B cell (primary cell): ENCODE results near the gene PHACTR1. TPM values are rescaled to one million over a fixed set of nuclear protein-coding genes. Genes with fewer than 3 reads are reported as not detected.

Experiments used
- ATAC-seq: fragments of 200-7000 bp; cut with Tn5 transposase; one replicate; pipeline ENCODE4 v1.10.0; 2021; ENCODE audit warnings: low read depth, mild to moderate bottlenecking, moderate number of reproducible peaks, moderate library complexity
- CTCF ChIA-PET: fragments of 350-600 bp; sonication (Branson Sonifier 250); formaldehyde crosslinking; loops from one replicate; lab custom pipeline; 2021; ENCODE audit warnings: antibody characterized with exemption, inconsistent platforms; lab: Charles Lee
- POLR2A ChIA-PET: fragments of 350-600 bp; sonication (Branson Sonifier 250); formaldehyde crosslinking; loops from one replicate; lab custom pipeline; 2021; ENCODE audit warnings: antibody characterized with exemption; lab: Charles Lee
- DNase-seq: peaks from one replicate; pipeline ENCODE4 v3.0.0; 2013
- H2AFZ ChIP-seq: 2 replicates; pipeline ENCODE4 v1.6.1; 2012; ENCODE audit warnings: mild to moderate bottlenecking, low read depth, low read length; ENCODE audit not compliant: insufficient read depth, poor library complexity, severe bottlenecking
- H3K27ac ChIP-seq, 2 donors: 1 replicate in 1 of 2; 2 replicates in 1 of 2; pipeline ENCODE4 v1.5.1; 2012 to 2013; ENCODE audit warnings: low read length in 2 of 2, mild to moderate bottlenecking in 2 of 2, moderate library complexity in 1 of 2
- H3K27me3 ChIP-seq, 4 experiments: fragments of 200-600 bp in 1 of 4; sonication (generic) in 1 of 4; replicated peaks in 1 of 4; 1 replicate in 2 of 4; 2 replicates in 2 of 4; pipeline versions ENCODE4 v1.6.1 to v1.7.0; 2013 to 2016; ENCODE audit warnings: low read length in 3 of 4, mild to moderate bottlenecking in 2 of 4, mixed read lengths in 1 of 4, moderate library complexity in 1 of 4; ENCODE audit not compliant: insufficient read depth in 4 of 4, control insufficient read depth in 3 of 4; ENCODE audit errors: control extremely low read depth in 1 of 4
- H3K36me3 ChIP-seq, 2 experiments: replicated peaks in 1 of 2; 1 replicate in 1 of 2; 2 replicates in 1 of 2; pipeline versions ENCODE4 v1.6.1 to v1.7.1; 2013; ENCODE audit warnings: low read length in 1 of 2; ENCODE audit not compliant: insufficient read depth in 2 of 2, control insufficient read depth in 1 of 2; ENCODE audit errors: control extremely low read depth in 1 of 2, extremely low read depth in 1 of 2
- H3K4me1 ChIP-seq, 2 donors: fragments of 200-600 bp in 1 of 2; sonication (generic) in 1 of 2; 1 replicate in 1 of 2; 2 replicates in 1 of 2; pipeline versions ENCODE4 v1.5.1 to v1.6.1; 2013 to 2017; ENCODE audit warnings: low read length in 2 of 2; ENCODE audit not compliant: control insufficient read depth in 2 of 2, insufficient read depth in 2 of 2
- H3K4me2 ChIP-seq: replicated peaks from 2 replicates; pipeline ENCODE3; 2012; ENCODE audit warnings: mild to moderate bottlenecking, low read depth, low read length; ENCODE audit not compliant: poor library complexity, severe bottlenecking
- H3K4me3 ChIP-seq, 5 experiments: fragments of 200-600 bp in 1 of 5; sonication (generic) in 1 of 5; 1 replicate in 3 of 5; 2 replicates in 2 of 5; pipeline versions ENCODE4 v1.5.1 to v1.7.0; 2011 to 2016; ENCODE audit warnings: low read length in 4 of 5, mild to moderate bottlenecking in 4 of 5, low read depth in 2 of 5, control low read depth in 1 of 5, moderate library complexity in 1 of 5; ENCODE audit not compliant: insufficient read depth in 1 of 5; ENCODE audit errors: control extremely low read depth in 1 of 5, extremely low read depth in 1 of 5
- H3K79me2 ChIP-seq: fragments of 200-600 bp; sonication (generic); one replicate; pipeline ENCODE4 v1.6.0; 2016; ENCODE audit warnings: low read length; ENCODE audit not compliant: control insufficient read depth, insufficient read depth
- H3K9ac ChIP-seq: fragments of 200-600 bp; sonication (generic); 2 replicates; pipeline ENCODE4 v1.6.1; 2017; ENCODE audit warnings: mild to moderate bottlenecking, low read length, moderate library complexity
- H3K9me3 ChIP-seq, 3 donors: one replicate each; pipeline versions ENCODE4 v1.6.1 to v1.7.1; 2013; ENCODE audit warnings: low read length in 2 of 3; ENCODE audit not compliant: control insufficient read depth in 2 of 3, insufficient read depth in 1 of 3; ENCODE audit errors: control extremely low read depth in 1 of 3
- H4K20me1 ChIP-seq: 2 replicates; pipeline ENCODE4 v1.6.0; 2012; ENCODE audit warnings: mild to moderate bottlenecking, low read length; ENCODE audit not compliant: insufficient read depth, control insufficient read depth, poor library complexity, severe bottlenecking
- H3K27ac Mint-ChIP-seq: one replicate; pipeline ENCODE4 v1.8.0; 2021; ENCODE audit warnings: mixed read lengths
- H3K27me3 Mint-ChIP-seq: one replicate; pipeline ENCODE4 v1.8.0; 2021; ENCODE audit warnings: mixed read lengths
- H3K4me1 Mint-ChIP-seq: one replicate; pipeline ENCODE4 v1.8.0; 2021; ENCODE audit warnings: mixed read lengths
- H3K4me3 Mint-ChIP-seq: one replicate; pipeline ENCODE4 v1.8.0; 2021; ENCODE audit warnings: mixed read lengths
- H3K9me3 Mint-ChIP-seq: one replicate; pipeline ENCODE4 v1.8.0; 2022; ENCODE audit warnings: mixed read lengths; ENCODE audit not compliant: insufficient read depth
- EZH2 ChIP-seq: IDR thresholded peaks from 2 replicates; pipeline ENCODE4 v1.6.1; 2012; ENCODE audit warnings: borderline replicate concordance, low read depth, mild to moderate bottlenecking, moderate library complexity, low read length; ENCODE audit not compliant: insufficient read depth, poor library complexity, severe bottlenecking
- WGBS: methylation state at CpG from one replicate; pipeline ENCODE4 v1.1.5; 2013; ENCODE audit warnings: missing lambda C conversion rate; ENCODE audit not compliant: insufficient coverage; 5-methylcytosine and 5-hydroxymethylcytosine counted together
- intact Hi-C: fragments of 100-400 bp; cut with micrococcal nuclease; formaldehyde crosslinking; loops from one replicate; pipeline ENCODE4 v1.10.0; 2022
- polyA plus RNA-seq: library from polyadenylated mRNA; depleted of rRNA; stranded (reverse); fragments of >200 nt; gene quantifications from 2 replicates; pipeline ENCODE4 v1.2.3, GENCODE V29; 2012
- total RNA-seq, 2 donors: library from RNA; stranded (reverse); fragments of 120-200 nt in 1 of 2; gene quantifications; 1 replicate in 1 of 2; 2 replicates in 1 of 2; pipeline versions ENCODE4 v1.2.3 to v1.2.4, GENCODE V29; 2013 to 2022
- TF ChIP-seq, protein P1 (sequence below): fragments of 200-600 bp; IDR thresholded peaks from one replicate; pipeline ENCODE4 v1.8.0; 2022; ENCODE audit warnings: antibody characterized with exemption, mild to moderate bottlenecking

Gene PHACTR1
- total and polyA plus RNA-seq, 2 donors (not counting 1 experiment from before 2014, with no cell fraction given), result 30.2 to 129 TPM

DNA sequence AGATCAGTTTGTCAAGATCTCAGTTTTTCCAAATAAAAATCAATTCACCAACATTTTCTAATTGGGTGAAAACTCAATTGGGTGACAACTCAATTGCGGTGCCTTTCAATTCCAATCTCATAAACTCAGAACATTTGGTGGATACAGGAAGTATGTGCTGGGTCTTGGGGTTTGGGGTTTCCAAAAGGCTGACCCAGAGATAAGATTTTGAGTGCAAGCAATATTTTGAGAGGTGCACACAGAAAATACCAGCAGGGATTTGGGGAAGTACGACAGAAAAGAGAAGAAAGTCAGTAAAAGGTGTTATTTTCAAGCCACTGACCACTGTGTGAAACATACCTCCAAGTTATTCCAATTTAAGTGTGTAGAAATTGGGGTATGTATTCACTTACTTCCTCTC is 258.0 kb downstream of the PHACTR1 start:
- H3K27me3 ChIP-seq, result no peaks in the 10 kb centered on the region
- H3K79me2 ChIP-seq, result no peaks in the 10 kb centered on the region
- intact Hi-C loops, result no loop called here
- no peaks in the 10 kb centered on the region for H3K4me1 ChIP-seq
- no peak for ATAC-seq
- H3K27ac Mint-ChIP-seq, result no peak overlapping the region
- H4K20me1 ChIP-seq, result no peaks in the 10 kb centered on the region
- peaks cover 32% of the 10 kb centered on the region for H3K27me3 Mint-ChIP-seq
- no CpG with 5 or more reads among the region's 2 CpGs for WGBS
- no peak overlapping the region for H3K27ac ChIP-seq
- no peak overlapping the region for H3K9ac ChIP-seq
- H2AFZ ChIP-seq, result no peak overlapping the region
- H3K4me2 ChIP-seq, result no peak overlapping the region
- H3K36me3 ChIP-seq, result no peaks in the 10 kb centered on the region
- no peak overlapping the region for H3K4me3 ChIP-seq
- H3K9me3 Mint-ChIP-seq, result no peaks in the 10 kb centered on the region
- no peak overlapping the region for H3K4me3 Mint-ChIP-seq
- TF ChIP-seq EZH2, result no peak
- TF ChIP-seq, protein P1, sequence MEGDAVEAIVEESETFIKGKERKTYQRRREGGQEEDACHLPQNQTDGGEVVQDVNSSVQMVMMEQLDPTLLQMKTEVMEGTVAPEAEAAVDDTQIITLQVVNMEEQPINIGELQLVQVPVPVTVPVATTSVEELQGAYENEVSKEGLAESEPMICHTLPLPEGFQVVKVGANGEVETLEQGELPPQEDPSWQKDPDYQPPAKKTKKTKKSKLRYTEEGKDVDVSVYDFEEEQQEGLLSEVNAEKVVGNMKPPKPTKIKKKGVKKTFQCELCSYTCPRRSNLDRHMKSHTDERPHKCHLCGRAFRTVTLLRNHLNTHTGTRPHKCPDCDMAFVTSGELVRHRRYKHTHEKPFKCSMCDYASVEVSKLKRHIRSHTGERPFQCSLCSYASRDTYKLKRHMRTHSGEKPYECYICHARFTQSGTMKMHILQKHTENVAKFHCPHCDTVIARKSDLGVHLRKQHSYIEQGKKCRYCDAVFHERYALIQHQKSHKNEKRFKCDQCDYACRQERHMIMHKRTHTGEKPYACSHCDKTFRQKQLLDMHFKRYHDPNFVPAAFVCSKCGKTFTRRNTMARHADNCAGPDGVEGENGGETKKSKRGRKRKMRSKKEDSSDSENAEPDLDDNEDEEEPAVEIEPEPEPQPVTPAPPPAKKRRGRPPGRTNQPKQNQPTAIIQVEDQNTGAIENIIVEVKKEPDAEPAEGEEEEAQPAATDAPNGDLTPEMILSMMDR, result no peak
- ChIA-PET CTCF (no interaction called here), POLR2A (no interaction called here)
- H3K9me3 ChIP-seq, result no peaks in the 10 kb centered on the region
- H3K4me1 Mint-ChIP-seq, result no peaks in the 10 kb centered on the region
- no peak for DNase-seq

DNA sequence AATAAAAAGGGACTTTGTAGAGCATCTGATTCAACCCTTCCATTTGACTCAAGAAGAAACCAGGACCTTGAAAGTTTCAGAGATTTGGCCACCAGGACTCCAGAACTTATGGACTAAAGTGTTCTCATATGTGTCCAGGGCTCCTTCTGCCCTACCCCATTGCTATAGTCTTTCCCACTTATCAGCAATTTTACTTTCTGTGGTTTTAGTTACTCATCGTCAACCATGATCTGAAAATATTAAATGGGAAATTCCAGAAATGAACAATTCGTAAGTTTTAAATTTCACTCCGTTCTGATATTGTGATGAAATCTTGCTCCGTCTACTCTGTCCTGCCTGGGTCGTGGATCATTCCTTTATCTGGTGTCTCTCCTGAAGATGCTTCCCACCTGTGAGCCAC is 259.8 kb downstream of the PHACTR1 start:
- H3K4me3 Mint-ChIP-seq, result no peak overlapping the region
- no peak overlapping the region for H3K27ac Mint-ChIP-seq

More for the DNA sequence above, 259.8 kb downstream of the PHACTR1 start:
- Histone ChIP-seq H3K27me3 (no peaks in the 10 kb centered on the region), H2AFZ (no peak overlapping the region), H3K4me2 (no peak overlapping the region), H3K4me3 (no peak overlapping the region), H3K9me3 (no peaks in the 10 kb centered on the region), H3K27ac (no peak overlapping the region), H3K4me1 (no peaks in the 10 kb centered on the region), H4K20me1 (no peaks in the 10 kb centered on the region), H3K79me2 (no peaks in the 10 kb centered on the region), H3K36me3 (no peaks in the 10 kb centered on the region), H3K9ac (no peak overlapping the region)
- DNase-seq (no peak), ATAC-seq (no peak)
- ChIA-PET CTCF (no interaction called here), POLR2A (no interaction called here)
- intact Hi-C loops, result no loop called here
- TF ChIP-seq EZH2, result no peak
- TF ChIP-seq, protein P1, result no peak
- H3K4me1 Mint-ChIP-seq, result no peaks in the 10 kb centered on the region
- no peaks in the 10 kb centered on the region for H3K9me3 Mint-ChIP-seq
- H3K27me3 Mint-ChIP-seq, result peaks cover 28% of the 10 kb centered on the region
- 91% methylated on average over 4 of the region's 5 CpGs for WGBS
